Suppressor macrophage treated with lipopolysaccharide for 1 hour (primary cell): ENCODE results near the gene NTHL1.
"Not testable (repeated sequence)": the region's sequence is repeated elsewhere in the genome, so short reads cannot be mapped to it uniquely, and the experiment has no call there.

Experiments used
- DNase-seq, 3 donors: peaks; one replicate each; pipeline ENCODE4 v3.0.0-alpha.2; 2020 to 2022

The NTHL1 gene

DNA sequence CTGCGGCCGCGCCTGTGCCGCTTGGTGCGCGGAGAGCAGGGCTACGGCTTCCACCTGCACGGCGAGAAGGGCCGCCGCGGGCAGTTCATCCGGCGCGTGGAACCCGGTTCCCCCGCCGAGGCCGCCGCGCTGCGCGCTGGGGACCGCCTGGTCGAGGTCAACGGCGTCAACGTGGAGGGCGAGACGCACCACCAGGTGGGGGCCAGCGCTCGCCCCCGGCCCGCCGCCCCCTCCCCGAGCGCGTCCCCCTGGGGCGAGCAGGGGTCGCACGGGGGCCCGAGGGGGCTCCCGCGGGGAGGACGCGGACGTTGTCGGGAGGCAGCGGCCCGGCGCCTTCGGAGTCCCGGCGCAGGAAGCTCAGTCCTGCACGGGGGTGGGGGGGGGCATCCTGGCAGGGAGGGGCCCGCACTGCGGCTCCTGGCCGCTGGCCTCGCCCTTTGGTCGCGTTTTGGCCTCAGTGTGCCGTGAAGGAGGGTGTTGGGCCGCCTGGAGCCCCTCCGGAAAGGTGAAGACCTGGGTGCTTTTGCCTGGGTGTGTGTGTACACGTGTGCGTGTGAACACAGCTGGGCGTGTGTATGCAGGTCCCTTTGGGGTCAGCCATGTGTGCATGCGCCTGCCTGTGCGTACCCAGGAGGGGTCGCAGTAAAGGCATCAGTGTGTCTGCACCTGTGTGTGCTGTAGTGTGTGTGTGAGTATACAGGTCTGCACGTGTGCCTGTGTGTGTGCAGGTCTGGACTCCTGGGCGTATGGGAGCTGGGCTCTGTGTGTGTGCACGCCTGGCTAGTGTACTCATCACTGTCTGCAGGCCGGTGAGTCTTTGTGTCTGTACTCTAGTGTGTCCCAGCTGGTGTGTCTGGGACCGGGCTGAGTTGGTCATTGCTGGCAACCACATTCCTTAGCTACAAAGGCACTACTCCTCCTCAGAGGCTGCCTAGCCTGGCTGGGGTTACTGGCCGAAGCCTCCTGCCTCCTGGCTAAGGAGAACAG, 20.3 kb downstream of the NTHL1 start:
- peak in 1 of 3 donors; percentile 48 for DNase-seq

DNA sequence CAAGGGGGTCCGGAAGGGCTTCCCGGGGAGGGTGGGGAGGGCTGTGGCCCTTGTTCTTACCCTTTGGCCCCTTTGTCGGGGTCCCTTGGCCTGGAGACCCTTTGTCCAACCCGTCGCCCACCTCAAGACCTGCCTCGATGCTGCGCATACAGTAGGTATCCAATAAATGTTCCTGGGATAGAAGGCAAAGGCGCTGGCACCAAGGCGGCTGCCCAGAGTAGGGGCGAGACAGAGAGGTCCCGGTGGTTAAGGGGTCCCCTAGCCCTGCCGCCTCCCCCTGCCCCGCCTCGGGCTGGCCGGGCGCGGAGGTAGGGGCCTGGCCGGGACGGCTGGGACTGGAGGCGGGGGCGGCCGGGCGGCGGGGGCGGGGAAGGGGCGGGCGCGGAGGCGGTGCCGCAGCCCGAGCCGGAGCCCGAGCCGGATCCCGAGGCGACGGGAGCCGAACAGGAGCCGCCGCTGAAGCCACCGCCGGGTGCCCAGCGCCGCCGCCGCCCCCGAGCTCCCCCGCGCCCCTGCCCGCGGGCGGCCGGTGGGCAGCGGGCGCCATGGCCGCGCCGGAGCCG, 21.1 kb downstream of the NTHL1 start, which contains the start of gene NHERF2:
Gene NHERF2 (plus strand): TSS at position 442 of the 563 bp plus-strand sequence. CDS start 104 bp downstream, at position 546.
- peak in 2 of 3 donors; percentile 51 to 70 for DNase-seq

DNA sequence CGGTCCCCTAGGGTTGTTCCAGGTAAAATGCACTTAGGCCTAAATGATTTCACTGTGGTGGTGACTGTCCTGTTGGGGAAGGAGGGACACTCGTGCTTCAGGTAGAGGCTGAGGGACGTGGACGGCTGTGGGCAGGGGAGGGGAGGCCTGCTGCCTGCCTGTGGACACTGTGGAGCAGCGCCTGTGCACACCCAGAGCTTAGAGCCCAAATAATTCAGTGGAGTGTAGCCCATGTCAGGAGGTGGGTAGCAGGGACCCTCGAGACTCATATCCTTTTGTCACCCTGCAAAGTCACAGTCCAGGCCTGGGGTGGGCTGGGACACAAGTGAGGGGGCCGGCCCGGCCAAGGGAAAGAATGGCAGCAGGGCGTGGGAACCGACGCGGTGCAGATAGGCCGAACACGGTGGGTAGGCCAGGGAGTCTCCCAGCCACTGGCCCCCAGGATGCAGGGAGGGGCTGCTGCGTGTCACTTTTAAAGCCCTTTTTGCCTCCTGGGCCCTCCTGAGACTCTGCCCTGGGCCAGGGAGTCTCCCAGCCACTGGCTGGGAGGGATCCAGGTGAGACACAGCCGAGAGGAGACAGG, 21.7 kb downstream of the NTHL1 start:
- no peak for DNase-seq

DNA sequence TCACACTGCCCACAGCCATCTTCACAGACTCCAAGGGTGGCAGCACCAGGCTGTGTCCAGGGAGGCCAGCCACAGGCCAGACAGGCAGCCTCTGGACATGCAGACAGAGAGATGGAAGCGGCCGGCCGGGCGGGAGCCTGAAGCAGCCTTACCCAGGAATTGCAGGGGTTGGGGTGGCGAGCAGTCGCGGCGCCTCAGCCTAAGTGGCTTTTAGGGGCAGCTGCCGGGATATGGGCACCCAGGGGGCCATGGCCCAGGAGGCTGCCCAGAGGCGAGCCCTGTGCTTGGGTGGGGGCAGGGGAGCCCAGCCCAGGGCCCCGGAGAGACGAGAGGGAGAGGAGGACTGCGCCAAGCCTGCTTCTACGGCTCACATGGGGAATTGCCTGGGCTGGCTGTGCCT, 22.4 kb downstream of the NTHL1 start:
- no peak for DNase-seq

DNA sequence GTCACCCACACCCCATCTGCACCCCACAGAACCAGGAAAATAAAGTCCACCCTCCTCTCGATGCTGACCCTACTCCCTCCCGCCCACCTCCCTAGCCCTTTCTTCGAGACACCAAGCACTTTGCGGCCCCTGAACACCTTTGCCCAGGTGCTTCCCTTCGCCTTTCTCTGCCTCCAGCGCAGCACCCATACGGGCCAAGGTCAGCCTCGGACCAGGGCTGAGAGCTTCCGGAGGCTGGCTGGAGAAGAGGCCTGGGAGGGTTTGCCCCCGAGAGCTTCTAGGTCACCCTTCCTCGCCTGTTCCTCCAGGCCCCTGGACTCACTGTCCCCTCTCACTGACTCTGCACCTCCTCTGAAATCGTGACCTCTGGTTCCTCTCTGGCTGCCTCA, 23.6 kb downstream of the NTHL1 start:
- no peak for DNase-seq

DNA sequence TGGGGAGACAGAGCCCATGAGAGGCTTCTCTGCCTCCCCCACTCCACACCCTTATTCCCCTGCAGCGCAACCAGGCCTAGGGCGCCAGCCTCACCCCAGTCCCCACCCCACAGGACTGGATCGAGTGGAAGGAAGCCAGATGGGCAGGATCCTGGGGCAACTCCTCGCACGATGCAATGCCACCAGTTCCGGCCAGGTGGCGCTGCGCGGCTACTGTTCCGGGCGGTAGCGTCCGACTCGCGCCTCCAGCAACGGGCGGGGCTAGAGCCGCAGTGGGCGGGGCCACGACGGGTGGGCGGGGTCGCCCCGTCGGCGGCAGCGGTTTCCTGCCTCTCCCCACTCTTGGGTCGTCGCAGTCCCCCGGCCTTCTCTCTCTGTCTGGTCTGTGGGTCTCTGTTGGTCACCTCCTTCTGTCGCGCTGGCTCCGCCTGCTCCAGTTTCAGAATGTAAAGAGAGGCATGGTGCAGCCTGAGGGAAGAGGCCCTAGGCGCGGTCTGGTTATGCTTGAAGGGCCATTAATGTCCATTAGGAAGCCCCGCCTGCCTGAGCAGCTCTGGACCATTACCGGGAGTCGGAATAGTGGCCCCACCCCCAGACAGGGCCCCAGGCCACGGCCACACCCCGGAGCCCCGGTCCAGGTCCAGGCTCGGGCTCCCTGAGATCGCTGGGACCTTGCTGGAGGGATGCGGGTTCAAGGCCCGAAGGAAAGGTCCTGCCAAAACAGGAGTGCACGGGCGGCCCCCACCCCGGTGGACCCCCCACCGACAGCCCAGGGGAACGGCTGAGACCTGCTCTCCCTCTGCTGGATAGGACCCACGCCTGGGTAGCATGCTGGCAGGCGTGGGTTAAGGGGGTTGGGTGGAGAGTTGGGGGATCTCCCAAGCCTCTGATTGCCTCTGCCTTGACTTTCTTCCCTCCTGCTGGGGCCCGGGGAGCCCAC, 24.3 kb downstream of the NTHL1 start:
- peak; percentile 92 to 96 (median 96) for DNase-seq

DNA sequence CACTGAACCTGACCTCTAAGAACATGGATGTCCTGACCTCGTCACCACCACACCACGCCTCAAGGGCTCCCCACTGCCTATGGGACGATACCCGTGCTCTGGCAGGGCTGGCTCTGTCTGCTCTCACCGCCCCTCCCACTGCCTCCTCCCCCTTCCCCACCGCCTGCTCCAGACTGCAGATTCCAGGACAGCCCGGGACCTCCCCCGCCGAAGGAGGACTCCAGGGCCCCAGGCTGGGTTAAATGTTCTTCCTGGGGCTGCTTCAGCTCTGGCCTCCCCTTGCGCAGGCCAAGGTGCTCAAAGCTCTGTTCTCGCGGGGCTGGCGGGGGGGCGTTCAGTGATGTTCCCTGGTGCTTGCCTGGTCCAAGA, 24.9 kb downstream of the NTHL1 start:
- DNase-seq, result peak in 2 of 3 donors; percentile 46 to 65

DNA sequence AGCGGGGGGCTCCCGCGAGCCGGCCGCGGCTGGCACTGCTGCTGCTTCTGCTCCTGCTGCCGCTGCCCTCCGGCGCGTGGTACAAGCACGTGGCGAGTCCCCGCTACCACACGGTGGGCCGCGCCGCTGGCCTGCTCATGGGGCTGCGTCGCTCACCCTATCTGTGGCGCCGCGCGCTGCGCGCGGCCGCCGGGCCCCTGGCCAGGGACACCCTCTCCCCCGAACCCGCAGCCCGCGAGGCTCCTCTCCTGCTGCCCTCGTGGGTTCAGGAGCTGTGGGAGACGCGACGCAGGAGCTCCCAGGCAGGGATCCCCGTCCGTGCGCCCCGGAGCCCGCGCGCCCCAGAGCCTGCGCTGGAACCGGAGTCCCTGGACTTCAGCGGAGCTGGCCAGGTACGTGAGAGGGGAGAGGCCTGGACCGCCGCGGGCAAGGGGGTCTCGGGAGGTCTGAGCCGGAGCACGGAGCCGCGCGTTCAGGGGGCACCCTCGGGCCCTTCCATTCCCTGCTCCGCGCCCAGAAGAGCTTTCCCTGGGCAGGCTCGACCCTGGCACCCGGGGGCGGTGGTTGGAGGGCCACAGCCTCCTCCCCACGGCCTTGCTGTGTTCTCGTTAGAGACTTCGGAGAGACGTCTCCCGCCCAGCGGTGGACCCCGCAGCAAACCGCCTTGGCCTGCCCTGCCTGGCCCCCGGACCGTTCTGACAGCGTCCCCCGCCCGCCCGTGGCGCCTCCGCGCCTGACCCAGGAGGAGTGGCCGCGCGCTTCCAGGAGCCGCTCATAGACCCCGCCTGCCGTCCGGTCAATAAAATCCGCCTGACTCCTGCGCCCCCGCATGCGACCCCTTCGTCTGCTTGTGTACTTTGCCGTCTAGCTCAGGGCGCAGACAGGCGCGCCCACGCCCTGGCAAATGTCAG, 27.5 kb downstream of the NTHL1 start:
- no peak for DNase-seq

DNA sequence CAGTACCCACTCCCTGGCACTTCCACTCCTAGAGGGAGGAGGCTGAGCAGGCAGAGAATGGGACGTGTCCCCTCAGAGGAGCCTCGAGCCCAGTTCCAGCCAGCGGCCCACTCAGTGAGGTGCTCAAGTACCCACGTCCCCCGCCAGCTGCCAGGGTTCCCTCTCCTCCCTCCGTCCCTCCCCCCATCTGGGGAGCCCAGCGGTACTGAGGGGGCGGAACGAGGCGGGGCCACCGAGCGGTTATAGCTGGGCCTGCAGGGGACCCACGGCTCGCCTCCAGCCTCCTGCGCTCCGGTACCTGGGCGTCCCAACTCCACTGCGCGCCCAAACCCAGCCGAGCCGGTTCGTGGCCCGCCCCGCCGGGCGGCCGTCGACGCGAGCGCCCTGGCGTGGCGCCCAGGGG, 28.1 kb downstream of the NTHL1 start, which contains the start of gene NPW:
Gene NPW (plus strand): TSS at position 268 of the 403 bp plus-strand sequence.
- DNase-seq, result peak in 1 of 3 donors; percentile 51

DNA sequence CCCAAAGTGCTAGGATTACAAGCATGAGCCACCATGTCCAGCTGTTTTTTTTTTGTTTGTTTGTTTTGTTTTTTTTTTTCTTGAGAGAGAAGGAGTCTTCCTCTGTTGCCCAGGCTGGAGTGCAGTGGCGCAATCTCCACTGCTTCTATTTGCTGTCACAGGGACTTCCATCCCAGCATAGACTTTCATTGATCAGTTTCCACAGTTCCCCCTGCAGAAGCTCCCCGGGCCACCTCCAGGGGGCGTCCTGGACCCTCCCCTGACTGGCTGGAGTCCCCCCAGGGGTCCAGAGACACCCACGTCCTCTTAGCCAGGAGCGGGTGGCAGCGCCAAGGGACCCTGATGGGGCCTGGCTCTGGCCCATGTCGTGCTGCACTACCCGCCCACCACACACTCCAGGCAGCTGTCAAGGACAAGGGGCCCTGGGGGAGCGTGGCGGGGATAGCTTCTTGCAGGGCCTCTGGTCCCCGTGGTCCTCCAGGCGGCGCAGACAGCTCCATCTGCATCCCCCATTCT, 31.2 kb downstream of the NTHL1 start:
- DNase-seq, result peak in 1 of 3 donors; percentile 36

DNA sequence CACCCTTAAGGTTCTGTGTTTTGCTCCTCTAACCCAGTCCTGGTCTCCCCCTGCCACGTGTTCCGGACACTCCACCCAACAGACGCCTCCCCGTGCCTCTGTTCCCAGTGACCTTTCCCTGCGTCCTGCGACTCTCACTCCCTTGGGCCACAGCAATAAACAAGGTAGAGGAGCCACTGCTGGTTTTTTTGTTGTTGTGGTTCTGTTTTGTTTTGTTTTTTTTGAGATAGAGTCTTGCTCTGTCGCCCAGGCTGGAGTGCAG, 31.8 kb downstream of the NTHL1 start:
- no peak for DNase-seq

DNA sequence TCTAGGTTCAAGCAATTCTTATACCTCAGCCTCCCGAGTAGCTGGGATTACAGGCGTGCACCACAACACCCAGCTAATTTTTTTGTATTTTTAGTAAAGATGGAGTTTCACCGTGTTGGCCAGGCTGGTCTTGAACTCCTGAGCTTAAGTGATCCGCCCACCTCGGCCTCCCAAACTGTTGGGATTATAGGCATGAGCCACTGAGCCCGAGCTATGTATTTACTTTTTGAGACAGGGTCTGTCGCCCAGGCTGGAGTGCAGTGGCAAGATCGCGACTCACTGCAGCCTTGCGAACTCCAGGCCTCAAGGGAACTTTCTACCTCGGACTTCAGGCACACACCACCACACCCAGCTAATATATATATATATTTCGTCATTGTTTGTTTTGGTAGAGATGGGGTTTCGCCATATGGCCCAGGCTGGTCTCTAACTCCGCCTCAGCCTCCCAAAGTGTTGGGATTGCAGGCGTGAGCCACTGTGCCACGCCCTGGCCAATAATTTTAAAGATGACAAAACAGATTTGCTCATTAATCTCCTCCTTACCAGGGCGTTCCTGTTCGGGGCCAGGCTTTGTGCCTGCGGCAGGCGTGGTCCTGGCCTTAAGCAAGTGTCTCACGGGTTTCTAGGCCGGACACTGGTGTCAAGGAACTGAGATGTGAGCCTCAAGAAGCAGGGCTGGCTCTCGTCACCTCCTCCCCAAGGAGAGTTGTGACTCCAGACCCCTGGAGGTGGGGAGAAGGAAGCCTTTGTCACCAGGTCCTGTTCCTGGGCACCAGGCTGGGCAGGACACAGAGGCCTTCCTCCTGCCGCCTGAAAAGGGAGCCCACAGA, 32.3 kb downstream of the NTHL1 start:
- DNase-seq, result peak in 2 of 3 donors; percentile 37 to 49

DNA sequence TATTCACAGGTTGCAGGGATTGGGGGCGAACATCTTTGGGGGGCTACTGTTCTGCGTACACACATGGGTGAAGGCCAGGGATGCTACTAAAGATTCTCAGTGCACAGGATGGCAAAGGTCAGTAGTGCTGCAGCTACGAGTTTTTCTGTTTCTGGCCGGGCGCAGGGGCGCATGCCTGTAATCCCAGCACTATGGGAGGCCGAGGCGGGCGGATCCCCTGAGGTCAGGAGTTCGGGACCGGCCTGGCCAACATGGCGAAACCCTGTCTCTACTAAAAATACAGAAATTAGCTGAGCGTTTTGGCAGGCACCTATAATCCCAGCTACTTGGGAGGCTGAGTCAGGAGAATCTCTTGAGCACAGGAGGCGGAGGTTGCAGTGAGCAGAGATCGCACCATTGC, 34.1 kb downstream of the NTHL1 start:
- no peak for DNase-seq

DNA sequence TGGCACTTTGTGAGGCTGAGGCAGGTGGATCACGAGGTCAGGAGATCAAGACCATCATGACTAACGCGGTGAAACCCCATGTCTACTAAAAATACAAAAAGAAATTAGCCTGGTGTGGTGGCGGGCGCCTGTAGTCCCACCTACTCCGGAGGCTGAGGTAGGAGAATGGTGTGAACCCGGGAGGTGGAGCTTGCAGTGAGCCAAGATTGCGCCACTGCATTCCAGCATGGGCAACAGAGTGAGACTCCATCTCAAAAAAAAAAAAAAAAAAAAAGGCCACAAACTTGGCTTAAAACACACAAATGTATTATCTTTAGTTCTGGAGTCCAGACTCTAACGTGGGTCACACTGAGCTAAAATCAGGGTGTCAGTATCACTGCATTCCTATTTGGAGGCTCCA, 35.9 kb downstream of the NTHL1 start:
- not testable (repeated sequence) for DNase-seq

DNA sequence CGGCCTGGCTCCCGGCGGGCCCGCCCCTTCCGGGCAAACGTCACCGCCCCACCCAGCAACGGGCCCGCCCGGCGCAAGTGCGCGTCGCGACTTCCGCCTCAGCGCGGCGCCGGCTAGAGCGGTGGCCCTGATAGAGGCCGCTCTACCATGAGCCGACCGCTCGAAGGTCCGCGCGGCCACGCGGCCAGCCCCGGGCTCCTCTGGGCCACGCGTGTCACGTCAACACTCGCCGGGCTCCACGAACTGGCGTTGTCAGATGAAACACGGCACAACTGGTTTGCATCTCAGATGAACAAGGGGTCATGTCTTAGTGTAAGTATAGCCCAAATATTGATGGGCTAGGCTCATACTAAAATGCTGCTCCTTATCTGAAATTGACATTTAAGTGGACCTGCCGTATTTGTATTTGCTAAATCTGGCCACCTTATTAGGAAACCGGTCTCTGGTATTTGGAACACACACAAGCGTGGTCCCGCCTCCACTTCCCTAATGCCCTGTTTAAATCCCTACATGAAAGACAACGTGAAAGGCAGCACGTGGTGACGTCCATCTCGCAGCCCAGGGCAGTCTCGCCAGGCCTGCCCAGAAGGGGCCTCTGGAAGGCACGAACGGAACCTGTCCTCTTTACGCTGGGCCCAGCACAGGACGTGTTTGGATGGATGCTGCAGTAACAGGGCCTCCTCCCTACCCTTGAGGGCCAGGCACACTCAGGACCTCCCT, 37.7 kb downstream of the NTHL1 start, which contains the start of gene ZNF598:
Gene ZNF598 (minus strand): TSS at position 31 of the 720 bp plus-strand sequence.
- DNase-seq, result peak; percentile 91 to 96 (median 95)

DNA sequence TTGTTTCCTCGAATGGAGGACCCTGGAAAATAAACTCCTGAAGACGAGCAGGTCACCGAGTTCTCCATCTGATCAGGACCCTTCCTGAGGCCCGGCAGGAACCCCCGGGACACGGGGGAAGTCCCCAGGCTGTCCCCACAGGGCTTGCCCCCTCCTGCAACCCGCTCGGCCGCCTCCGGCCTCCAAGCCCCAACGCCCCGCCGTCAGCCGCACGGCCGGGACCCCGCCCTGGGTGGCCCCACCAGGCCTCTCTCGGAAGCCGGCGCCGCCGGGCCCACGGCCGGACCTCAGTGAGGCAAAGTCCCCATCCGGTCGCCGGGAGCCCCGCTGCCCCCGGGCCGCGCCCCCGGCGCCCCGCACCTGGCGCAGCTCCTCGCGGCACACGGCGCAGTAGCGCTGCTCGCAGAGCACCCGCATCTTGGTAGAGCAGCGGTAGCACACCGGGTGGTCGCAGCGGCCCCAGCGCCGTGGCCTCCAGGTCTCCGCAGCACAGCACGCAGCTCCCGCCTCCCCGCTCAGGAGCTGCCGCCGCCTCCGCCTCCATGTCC, 38.4 kb downstream of the NTHL1 start:
- peak in 2 of 3 donors; percentile 54 to 70 for DNase-seq

DNA sequence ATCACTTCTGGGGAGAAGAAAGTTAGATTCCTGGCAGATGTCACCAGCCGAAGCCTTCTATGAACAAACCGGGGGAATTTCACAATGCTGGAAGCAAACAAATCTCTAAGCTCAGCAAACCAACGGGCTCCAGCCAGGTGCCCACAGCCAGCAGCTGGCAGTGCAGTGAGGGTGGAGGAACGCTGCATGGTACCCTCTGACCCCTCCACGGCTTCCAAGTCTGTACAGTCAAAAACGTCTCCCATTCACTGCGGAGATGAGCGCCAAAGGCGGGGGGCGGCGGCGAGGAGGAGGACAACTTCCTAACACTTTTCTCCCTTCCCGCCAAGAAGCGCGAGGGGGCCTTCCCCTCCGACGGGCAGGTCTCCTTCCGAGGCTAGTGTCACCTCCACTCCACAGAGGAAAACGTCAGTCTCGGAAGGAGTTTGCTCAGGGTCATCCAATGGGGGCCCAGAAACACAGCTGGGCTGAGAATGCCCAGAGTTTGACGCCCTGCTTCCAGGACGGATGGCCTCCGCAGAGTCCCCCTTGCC, 38.9 kb downstream of the NTHL1 start:
- peak; percentile 51 to 60 (median 59) for DNase-seq

DNA sequence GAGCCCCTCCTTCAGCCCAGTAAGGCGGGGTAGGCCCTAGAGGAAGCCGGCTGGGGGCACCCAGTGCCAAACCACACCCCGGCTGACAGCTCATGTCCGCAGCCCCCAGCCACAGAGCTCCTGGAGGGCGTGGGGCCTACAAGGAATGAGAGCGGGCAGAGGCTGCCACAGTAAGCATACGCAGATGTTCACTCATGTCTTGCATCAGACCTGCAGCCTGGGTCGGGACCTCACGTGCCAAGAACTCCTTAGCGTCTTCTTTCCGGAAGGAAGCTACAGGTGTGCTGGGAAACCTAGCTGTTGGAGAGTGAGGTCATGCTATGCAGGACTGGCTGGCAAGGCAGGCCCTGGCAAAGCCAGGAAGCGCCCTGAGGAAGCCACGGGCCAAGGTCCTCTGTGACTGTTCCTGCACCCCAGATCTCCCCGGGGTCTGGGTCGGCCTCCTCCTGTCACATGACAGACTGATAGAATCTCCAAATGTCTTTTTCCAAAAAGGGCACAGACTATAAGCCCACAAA, 39.6 kb downstream of the NTHL1 start:
- DNase-seq, result peak in 1 of 3 donors; percentile 27
